ENCODE results near the gene B3GAT2.

B3GAT2 gene

DNA sequence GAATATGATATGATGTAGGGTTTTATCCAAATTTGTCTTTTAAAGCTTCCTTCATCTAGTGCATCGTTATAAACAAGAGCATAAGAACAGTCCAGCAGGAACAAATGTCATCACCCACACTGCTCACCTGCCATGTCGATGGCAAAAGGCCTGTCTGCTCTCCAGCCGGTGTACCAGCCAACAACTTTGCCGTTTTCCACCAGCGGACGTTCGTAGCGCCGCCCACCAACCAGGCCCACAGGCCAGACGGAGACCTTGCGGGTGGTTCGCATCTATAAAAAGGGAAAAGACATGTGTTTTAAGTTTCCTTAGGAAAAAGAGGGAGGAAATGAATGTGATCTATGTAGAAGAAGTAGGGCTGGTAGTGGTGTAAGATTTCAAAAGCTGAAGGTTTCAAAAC lies 62.9 kb downstream of the B3GAT2 start:
- DNase-seq, result no peak

DNA sequence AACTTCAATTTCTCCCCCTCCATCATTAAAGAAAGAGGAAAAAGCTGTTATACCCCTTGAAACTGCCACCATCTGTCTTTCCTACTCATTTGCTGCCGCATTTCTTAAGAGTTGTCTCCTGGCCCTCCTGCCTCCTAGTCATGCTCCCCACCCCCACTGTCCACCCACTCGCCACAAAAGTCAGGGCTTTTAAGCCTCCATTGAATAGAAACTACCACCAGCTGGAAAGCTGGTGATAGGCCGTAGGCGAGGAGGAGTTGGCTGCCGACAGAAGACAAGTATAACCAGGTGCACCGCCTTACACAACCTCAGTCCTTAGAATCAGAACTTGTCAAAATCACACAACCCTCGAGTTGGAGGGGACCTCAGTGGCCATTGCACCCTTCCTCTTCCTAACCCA lies 67.6 kb downstream of the B3GAT2 start:
- no peak for DNase-seq

DNA sequence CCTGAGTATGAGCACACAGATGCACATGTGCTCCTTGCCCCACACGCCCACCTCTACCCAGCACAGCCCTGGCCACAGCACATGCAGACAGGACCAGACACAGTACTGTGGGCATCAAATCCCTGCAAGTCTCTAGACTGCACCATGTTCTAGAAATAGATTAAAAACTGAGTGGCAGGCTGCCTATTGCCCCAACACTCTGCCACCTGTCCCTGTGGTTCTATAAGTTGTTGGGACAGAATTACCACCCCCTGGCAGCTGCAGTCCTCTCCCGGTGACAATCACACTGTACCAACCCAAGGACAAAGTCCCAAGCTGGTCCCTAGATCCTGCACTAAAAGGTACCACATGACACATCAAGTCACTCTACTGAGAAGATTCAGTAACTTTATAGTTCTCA lies 70.2 kb downstream of the B3GAT2 start:
- no peak for DNase-seq

DNA sequence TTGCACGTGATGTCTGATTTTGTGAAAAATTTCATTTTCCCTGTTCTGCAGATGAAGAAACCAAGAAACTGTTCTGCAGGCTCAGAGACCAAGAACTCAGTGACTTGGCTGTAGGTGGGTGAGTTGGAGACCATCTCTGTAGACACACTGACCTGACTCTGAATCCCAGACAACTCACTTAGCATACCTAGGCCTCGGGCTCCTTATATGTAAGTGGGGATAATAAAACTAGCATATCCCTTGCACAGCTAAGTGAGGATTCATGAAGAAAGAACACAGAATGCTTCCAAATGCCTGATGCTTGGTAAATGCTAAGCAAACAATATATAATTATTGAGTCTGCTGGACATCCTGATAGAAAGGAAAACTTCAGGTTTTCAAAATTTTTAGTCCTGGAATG lies 70.8 kb downstream of the B3GAT2 start:
- no peak for DNase-seq

DNA sequence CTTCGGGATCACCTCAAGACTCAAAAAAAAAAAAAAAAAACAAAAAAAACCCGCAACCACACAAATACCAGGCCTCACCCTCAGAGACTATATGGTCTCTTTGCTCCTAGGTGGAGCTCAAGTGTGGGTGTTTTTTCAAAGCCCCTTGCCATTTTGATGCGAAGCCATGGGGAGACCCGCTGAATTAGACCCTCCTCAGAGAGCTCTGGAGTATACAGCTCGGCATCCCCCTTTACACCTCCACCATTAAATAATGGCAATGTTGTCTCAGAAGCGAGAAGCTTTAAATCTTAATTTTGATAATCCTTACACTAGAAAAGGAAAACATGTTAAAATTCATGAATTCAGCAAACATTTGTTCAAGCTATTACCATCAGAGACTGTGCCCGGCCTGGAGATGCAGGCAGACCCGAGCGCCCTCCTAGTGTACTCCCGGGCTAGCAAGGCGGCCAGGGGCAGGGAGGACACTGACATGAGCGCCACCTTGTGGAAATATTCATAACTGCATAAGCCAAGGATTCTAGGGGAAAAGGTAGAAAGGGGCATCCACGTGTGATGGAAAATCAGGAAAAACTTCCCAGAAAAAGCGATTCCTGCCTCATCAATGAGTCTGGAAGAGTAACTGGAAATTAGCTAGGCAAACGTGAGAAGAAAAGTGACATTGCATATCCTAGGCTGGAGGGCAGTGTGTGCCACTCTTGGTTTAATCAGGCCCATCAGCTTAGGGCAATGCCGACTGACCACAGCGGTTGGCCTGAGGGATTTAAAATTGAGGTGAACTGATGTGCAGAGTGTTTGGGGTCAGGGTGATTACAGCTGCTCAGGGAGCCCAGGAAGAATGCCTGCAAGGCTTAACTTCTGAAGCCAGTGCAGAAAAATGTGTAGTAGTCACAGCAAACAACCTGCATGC lies 72.5 kb downstream of the B3GAT2 start:
- DNase-seq, result no peak

DNA sequence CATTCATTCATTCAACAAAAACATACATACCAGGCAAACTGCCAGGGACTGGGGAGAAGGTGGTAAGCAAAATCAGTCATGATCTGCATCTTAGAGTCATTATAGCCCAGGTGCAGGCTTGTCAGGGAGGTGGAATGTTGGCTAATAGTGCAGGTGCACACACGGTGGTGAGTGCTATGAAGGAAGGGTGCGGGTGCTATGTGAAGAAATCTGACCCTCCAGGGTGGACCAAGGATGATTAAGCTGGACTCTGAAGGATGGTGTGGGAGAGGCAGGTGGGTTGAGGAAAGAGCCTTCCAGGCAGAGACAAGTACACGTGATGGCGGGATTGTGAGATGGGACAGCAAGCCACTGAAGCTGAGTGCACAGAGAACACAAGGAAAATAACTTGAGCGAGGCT lies 77.4 kb downstream of the B3GAT2 start:
- no peak for DNase-seq

DNA sequence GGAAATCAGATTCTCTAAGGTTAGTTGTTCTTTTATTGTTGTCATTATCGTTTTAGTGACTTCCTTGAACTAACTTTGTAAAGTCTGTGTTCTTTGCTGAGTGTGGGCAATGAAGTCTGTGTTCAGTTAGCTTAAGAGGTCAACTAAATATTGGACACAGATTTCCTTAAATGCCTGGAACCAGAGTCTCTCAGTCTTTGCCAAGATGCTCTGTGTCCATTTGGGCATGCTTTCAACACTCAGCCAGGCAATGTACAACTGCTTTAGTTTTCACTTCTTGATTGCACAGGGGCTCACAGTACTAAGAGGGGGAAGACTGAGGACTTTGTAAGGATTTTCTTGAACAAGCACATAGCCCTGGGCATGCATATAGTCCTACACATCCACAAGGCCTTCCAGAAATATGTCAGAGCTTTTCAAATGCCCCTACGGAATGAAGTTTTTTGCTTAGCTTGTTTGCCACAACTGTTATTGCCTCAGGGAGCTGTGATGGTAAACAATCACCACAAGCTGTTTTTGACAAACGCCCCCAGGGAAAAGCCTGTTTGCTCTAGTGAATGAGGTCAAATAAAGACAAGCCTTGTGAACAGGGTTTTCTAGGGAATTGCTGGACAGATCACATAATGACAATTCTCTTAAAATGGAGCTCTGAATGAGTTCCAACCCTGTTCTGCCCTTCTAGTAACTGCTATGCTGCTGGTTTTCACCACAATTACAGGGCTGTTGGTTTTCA lies 82.5 kb downstream of the B3GAT2 start:
- DNase-seq, result no peak

DNA sequence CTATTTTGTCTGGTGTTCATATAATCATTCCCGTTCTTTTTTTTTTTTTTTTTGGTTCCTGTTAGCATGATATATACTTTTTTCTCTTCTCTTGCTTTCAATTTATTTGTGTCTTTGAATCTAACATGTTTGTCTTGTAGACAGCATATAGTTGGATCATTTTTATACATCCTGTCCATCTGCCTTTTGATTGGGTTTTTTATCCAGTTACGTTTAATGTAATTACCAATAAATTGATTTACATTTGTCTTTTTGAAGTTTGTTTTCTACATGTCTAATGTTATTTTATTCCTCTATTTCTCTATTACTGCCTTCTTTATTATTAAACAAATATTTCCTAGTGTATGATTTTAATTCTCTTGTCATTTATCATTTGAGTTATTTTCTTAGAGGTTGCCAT lies 84.4 kb downstream of the B3GAT2 start:
- DNase-seq, result no peak

DNA sequence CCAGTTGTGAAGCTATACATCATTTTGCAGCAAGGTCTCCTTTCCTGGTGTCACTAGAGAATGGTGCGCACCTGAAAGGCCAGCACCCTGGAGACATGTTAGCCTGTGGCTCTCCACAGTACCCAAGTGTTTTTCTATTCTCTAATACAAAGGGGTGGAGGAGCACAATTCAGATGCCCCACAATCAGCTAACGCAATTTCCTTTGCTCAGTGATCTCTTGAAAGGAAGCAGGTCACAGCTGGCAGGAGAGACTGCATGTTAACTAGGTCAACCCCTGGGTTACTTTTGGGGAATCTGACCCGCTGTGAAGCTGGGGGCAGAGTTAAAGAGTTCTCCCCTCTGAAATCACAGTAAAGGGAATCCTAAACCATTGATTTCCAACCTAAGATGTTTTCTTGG lies 92.5 kb downstream of the B3GAT2 start:
- no peak for DNase-seq

DNA sequence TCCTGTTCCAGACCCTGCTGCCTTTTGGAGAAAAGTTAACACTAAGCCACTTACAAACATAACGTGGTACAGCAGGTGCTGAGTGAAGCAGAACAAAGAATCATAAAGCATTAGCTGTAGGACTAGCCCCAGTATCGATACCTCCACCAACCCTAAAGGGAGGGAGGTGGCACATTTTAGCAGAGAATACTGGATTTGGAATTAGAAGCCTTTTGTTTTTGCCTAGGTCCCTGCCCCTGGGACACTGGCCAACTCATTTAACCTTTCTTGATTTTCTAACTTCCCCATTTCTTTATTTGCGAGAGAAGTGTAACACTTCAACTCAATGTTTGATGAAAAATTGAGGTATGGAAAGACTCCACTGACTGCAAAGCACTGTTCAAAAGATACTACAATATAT lies 93.5 kb downstream of the B3GAT2 start:
- no peak for DNase-seq

DNA sequence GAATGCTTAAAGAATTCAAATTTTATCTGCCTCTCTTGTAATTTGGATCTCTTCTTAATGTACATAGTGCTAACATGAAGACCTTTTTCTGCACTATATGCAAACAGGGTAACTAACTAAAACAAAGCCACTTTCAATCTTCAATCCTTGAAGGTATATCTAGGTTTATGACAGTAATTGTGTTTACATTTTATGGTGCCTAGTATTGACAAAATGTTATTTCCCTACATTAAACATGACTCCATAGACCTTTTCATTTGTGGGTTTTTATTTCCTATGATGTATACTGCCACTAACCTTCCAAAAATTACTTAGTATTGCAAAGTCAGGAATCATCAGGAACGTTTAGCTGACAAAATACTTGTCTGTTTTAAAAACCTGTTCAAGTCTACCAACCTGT lies 95.9 kb downstream of the B3GAT2 start:
- no peak for DNase-seq

DNA sequence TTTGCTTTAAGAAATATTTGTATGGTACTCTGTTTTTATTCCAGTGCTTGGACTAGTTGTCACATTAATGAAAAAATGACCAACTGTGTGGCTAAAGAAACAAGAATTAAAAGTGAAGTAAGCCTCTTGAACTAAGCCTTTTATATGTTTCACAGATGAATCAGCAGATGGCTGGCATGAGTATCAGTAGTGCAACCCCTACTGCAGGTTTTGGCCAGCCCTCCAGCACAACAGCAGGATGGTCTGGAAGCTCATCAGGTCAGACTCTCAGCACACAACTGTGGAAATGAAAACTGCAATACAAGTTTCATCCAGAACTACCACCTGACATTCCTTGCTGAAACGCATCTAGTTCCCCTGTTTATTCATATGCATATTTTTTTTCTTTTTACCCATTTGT lies 96.8 kb downstream of the B3GAT2 start:
- DNase-seq, result no peak

DNA sequence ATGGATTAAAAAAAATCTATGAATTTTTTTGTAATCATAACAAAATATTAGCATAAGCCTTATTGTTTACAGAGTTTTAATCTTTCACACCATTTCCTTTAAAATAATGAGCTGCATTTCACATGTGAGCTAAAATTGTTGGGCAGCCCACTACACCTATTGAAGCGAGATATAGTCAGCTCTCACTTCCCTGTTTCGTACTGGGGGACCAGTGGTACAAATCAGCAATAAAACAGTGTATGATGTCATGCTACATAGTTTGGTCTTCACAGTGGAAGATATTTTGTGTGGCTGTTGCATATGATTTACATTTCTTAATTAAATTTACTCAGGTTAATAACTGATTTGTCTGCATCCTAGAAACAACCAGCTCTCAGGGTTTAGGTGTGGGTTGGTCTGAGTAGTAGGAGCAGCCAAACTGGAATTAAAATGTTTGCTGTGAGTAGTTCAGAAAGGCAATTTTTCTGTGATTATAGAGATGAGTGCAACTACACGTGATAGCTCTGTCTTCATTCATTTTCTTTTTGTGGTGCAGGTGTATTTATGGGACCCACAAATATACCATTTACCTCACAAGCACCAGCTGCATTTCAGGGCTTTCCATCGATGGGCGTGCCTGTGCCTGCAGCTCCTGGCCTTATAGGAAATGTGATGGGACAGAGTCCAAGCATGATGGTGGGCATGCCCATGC lies 99.3 kb downstream of the B3GAT2 start:
- no peak for DNase-seq

DNA sequence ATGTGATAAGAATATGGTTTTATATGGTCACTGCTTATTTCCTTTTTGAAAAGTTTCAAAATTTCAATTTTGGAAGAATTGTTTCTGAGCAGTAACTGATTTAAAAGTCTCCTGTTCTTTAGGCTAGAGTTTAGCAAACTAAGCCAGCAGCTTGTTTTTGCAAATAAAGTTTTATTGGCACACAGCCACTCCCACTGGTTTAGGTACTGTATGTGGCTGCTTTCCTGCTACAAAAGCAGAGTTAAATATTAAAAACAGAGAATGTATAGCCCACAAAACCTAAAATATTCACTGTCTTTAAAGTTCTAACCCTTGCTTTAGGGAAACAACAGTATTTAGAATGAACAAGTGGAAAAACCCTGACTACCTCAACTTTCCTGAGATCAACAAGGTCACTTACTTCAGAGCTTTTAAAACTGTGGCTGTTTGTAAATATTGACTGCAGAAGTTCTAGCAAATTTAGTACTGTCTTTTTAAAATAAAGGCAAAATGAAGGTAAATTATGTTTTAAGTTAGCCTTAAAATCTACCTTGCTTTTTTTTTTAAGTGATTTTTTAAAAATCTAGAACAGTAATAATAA lies 104.1 kb downstream of the B3GAT2 start:
- DNase-seq, result no peak

DNA sequence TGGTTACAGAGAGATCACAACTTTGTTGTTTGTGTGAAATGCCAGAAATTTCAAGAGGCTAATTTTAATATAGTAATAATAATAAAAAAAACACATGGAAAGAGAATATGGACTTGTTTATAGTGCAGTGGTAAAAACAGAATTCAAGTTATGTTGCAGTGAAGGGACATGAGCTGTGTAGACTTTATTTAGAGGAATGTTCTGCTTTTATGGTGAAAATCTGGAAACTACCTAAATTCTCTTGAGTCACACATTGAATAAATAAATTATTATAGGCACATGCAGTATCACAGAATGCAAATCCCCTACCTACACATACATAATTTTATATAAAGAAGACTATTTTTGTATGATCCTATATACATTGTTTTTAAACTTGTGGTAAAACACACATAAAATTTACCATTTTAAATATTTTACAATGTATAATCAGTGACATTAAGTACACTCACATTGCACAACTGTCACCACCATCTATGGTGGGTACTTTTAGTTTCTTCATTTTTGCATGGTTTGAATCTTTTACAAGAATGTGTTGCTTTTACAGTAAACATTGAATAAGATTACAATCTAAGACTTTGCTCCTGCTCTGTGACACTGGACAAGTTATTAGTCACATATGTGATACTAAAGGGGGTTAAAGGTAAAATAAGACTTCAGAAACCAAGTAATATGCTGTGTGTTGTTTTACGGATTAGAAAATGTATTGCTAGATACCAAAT lies 107.4 kb downstream of the B3GAT2 start:
- DNase-seq, result no peak

DNA sequence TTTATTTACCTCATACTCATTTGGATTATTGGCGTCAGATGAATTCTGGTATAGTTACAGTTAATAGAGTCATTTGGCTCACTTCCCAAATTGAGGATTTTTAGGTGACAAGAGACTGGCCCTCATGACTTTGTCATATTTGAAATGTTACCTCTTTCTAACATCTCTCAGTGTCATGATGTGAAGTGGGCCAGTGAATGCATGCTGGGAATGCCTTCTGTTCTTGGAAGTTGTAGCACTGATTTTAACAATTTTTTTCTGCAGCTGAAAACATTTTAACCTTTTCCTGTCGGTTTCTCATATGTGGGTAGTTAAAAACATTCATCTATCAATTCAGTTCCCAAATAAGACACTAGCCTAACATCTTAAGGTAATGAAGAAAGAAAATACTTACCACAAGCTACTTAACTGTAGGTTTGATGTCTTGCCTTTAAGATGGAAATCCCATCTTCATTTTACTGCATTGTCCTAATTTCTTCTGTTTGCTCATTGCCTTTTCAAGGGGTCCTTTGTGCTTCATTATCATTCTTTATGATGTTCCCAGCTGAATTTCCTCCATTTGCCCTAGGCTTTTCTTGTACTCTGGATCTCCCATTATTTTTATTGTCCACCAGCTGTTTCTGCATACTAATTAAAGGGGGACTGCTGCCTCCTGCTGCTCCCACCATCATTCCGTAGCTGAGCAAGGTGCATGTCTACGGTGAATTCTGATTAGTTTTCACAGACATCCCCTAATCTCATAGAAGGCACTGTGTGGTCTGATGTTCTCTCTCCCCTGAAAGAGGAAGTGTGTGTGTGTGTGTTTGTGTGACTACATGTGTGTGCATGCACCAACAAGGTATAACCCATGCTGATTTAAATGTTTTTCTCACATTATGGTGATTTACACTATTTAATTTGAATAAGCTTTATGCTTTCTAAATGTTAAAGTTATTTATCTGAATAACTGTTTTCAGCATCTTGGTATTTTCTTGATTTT lies 109.5 kb downstream of the B3GAT2 start:
- DNase-seq, result no peak

DNA sequence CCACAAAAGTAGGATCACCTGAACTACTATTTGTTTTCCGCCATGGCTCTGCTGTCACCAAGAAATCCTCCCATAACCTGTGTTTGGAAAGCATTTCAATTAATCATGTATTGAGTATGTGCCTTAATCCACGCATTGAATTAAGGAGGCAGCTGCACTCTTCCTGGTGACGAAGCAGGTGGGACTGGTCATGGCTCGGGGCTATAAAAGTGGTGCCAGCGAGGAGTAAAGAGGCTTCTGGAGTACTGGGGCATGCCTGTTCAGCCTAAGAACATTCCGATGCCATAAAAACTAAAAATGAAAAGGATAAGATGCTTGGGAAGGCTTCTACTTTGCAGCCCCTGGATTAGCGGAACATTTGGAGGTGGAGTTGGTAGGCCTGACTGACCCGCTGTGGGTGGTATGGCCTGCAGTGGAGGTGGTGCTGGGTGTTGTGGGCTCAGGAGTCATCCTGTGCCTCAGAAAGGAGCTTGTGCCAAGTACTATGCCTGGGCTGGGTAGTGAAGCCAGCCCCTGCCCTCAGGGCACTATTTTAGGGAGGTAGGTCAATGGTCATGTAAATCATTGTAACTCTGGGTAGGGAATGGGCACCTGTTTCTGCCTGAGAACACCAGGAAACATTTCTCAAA lies 110.5 kb downstream of the B3GAT2 start:
- DNase-seq, result peak; percentile 20

DNA sequence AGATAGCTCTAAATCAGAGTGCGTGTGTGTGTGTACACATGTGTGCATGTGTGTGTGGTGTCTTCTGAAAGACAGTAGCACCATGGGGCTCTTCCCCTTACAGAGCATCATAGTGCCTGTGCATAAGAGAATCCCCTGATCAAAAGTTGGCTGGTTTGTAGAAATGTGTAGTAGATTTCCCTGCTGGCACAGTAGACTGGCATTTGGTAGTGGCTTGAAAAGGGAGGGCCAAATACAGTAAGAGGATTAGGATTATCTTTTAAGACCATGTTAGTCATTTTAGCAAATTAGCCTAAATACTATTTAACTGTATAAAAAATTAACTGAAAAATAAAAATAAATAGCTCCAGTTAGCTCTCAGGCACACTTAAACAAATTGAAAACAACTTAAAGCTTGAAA lies 112.6 kb downstream of the B3GAT2 start:
- DNase-seq, result no peak

DNA sequence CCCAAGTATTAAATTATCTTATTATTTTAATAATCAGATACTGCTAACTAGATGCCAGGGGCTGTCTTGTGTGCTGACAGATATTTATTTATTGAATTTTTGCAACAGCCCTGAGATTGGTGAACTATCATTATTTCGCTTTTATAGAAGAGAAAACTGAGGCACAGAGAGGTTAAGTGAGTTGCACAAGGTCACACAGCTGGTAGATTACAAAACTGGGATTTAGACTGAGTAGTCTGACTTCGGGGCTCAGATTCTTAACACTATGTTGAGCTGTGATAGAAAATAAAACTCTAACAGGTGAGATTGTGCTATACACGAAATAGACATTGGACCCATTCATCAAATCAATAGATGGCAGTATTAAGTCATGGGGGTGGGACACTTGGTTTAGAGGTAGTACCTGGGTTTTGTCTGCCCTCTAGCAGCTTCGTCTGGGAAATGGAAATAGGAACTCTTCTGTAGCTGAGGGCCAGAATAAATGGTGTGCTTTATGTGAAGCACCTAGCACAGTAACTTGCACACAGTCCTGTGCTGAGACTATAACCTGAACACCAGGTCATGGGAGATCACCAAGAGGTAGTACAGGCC lies 113.4 kb downstream of the B3GAT2 start:
- no peak for DNase-seq

DNA sequence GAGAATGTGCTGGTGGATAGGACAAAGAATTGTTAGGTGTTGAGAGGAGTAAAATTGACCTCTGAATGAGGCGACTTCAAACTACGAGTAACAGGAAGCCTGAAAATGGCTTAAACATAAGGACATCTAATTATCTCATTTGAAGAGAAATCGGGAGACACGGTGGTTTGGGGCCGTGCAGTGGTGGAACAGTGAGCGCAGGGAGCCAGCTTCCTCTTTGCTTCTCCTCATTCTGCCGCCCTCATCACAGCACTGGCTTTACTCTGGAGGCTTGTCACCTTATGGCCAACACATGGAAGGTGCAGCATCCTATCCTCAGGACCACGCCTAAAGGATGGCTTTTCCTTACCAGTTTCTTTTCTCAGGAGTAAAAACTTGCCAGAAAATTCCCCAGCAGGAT lies 114.3 kb downstream of the B3GAT2 start:
- no peak for DNase-seq

DNA sequence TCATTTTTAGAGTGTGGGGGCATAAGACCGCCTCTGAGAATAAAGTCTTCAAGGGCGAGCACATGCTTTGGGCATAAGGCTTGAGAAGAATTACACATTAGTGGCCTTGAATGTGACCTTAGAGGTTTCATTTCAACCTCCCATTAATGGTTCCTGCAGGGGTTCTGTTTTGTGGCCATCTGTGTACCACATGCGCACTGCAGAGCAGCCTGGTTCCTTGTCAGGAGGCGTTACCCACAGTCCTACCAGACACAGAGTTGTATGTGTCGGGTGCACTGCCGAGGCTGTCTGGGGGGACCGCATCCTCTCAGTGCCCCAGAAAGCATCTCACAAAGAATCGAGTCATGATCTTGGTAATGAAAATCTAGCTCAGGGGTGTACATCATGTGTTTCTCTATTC lies 115.7 kb downstream of the B3GAT2 start:
- no peak for DNase-seq

Measured in NCI-H2081 treated with DMSO at 0.1 percent for 48 hours (cell line).